Measurements from ENCODE around the gene SIGLEC7.

Gene SIGLEC7

DNA sequence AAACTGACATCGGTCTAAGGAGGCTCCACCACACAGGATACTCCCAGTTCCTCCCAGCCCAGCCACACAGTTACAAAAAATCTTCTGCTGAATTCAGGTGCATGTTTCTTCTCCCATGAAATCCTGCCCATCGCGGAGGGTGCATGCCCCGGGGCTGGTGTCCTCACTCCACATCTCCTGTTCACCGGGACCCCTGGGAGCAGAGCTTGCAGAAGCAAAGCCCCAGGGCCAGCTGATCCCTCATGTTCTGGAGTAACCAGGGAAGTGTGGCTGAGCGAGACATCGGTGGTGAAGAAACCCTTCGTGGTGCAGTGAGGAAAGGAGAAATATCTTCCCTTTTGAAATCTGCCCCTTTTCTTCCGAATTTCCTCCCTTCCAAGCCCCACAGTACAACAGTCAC is 18.3 kb upstream of the SIGLEC7 start:
- no peak overlapping the region for H3K27ac ChIP-seq
- no peaks in the 10 kb centered on the region for H3K36me3 ChIP-seq
- no peaks in the 10 kb centered on the region for H3K9me3 ChIP-seq (ENCODE audit: severe bottlenecking)
- H3K27me3 ChIP-seq (ENCODE audit: insufficient read depth, low read depth, severe bottlenecking), result peaks cover 88% of the 10 kb centered on the region
- no peak for DNase-seq
- TF ChIP-seq, protein P1, sequence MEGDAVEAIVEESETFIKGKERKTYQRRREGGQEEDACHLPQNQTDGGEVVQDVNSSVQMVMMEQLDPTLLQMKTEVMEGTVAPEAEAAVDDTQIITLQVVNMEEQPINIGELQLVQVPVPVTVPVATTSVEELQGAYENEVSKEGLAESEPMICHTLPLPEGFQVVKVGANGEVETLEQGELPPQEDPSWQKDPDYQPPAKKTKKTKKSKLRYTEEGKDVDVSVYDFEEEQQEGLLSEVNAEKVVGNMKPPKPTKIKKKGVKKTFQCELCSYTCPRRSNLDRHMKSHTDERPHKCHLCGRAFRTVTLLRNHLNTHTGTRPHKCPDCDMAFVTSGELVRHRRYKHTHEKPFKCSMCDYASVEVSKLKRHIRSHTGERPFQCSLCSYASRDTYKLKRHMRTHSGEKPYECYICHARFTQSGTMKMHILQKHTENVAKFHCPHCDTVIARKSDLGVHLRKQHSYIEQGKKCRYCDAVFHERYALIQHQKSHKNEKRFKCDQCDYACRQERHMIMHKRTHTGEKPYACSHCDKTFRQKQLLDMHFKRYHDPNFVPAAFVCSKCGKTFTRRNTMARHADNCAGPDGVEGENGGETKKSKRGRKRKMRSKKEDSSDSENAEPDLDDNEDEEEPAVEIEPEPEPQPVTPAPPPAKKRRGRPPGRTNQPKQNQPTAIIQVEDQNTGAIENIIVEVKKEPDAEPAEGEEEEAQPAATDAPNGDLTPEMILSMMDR (IDR thresholded peaks at IDR 0.05; ENCODE audit: low read depth, low read length), result no peak
- no peak overlapping the region for H3K4me3 ChIP-seq (ENCODE audit: low read depth, low read length)

DNA sequence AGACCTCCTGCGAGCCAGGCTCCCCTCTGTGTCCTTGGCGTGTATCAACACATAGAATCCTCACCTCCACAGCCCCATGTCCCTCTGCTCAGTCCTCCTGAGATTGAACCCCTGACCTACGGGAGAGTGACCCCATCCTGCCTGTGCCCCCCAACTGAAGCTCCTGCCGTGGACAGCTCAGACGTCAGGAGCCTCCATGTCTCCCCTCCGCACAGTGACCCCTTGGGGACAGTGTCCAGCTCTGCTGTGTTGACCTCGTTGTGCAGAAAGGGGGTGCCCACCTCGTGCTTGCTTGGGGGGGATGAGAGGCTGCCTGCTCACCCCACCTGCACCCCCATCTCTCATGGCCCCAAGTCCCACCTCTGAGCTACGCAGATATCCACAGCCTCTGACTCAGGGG is 17.9 kb upstream of the SIGLEC7 start:
- Histone ChIP-seq H3K9me3 (ENCODE audit: severe bottlenecking) (no peaks in the 10 kb centered on the region), H3K27ac (no peak overlapping the region)
- TF ChIP-seq, protein P1 (IDR thresholded peaks at IDR 0.05; ENCODE audit: low read depth, low read length), result no peak

DNA sequence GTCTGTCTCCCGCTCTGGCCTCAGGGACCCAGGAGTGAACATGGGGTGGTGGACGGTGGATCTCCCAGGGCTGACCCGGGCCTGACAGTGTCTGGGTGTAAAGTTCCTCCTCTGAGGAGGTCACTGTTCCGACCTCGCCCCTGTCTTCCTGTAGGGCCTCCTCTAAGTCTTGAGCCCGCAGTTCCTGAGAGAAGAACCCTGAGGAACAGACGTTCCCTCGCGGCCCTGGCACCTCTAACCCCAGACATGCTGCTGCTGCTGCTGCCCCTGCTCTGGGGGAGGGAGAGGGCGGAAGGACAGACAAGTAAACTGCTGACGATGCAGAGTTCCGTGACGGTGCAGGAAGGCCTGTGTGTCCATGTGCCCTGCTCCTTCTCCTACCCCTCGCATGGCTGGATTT is 17.4 kb upstream of the SIGLEC7 start, which contains the start of gene SIGLEC9:
SIGLEC9 (plus strand) TSS at position 178 of the 400 bp plus-strand sequence; CDS start at position 247, 69 bp downstream.
- H3K4me3 ChIP-seq (ENCODE audit: low read depth, low read length), result no peak within 1 kb of the TSS

More for the DNA sequence above, 17.9 kb upstream of the SIGLEC7 start:
- Histone ChIP-seq H3K36me3 (no peaks in the 10 kb centered on the region), H3K27me3 (ENCODE audit: insufficient read depth, low read depth, severe bottlenecking) (peaks cover 87% of the 10 kb centered on the region), H3K4me3 (ENCODE audit: low read depth, low read length) (no peak overlapping the region)
- DNase-seq, result no peak

DNA sequence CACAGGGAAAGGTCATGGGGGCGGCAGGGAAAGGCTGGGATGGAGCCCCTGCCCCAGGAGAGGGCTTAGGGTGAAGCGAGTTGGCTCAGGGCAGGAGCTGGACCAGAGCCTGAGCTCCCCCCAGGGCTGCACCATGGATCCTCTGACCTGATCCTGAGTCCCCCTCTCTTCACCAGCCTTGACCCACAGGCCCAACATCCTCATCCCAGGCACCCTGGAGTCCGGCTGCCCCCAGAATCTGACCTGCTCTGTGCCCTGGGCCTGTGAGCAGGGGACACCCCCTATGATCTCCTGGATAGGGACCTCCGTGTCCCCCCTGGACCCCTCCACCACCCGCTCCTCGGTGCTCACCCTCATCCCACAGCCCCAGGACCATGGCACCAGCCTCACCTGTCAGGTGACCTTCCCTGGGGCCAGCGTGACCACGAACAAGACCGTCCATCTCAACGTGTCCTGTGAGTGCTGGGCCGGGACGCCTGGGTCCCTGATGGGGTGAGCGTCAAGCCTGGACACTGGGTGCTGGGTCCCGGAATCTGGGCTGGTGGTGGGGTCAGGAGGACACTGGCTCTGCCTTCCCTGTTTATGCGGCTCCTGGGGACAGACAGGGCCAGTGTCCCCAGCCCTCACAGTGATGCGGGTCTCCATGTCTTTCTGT is 16.6 kb upstream of the SIGLEC7 start:
- DNase-seq, result no peak
- Histone ChIP-seq H3K36me3 (no peaks in the 10 kb centered on the region), H3K27me3 (ENCODE audit: insufficient read depth, low read depth, severe bottlenecking) (peaks cover 87% of the 10 kb centered on the region)

More for the DNA sequence above, 17.4 kb upstream of the SIGLEC7 start, which contains the start of gene SIGLEC9:
- TF ChIP-seq, protein P1 (IDR thresholded peaks at IDR 0.05; ENCODE audit: low read depth, low read length), result no peak
- H3K36me3 ChIP-seq, result no peaks in the 10 kb centered on the region
- H3K9me3 ChIP-seq (ENCODE audit: severe bottlenecking), result no peaks in the 10 kb centered on the region
- no peak within 1 kb of the TSS for H3K27ac ChIP-seq
- DNase-seq, result no peak
- H3K27me3 ChIP-seq (ENCODE audit: insufficient read depth, low read depth, severe bottlenecking), result peaks cover 87% of the 10 kb centered on the region

DNA sequence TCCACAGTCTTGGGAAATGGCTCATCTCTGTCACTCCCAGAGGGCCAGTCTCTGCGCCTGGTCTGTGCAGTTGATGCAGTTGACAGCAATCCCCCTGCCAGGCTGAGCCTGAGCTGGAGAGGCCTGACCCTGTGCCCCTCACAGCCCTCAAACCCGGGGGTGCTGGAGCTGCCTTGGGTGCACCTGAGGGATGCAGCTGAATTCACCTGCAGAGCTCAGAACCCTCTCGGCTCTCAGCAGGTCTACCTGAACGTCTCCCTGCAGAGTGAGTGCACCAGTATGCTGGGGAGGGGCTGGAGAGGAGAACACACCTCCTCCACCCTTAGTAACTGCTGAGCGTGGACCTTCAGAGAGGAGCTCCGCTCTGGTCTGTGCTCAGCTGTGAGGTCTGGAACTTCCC is 15.1 kb upstream of the SIGLEC7 start:
- no peaks in the 10 kb centered on the region for H3K9me3 ChIP-seq (ENCODE audit: severe bottlenecking)
- TF ChIP-seq, protein P1 (IDR thresholded peaks at IDR 0.05; ENCODE audit: low read depth, low read length), result no peak
- no peaks in the 10 kb centered on the region for H3K36me3 ChIP-seq
- H3K27ac ChIP-seq, result no peak overlapping the region
- no peak for DNase-seq
- H3K4me3 ChIP-seq (ENCODE audit: low read depth, low read length), result no peak overlapping the region
- peaks cover 94% of the 10 kb centered on the region for H3K27me3 ChIP-seq (ENCODE audit: insufficient read depth, low read depth, severe bottlenecking)

More for the DNA sequence above, 16.6 kb upstream of the SIGLEC7 start:
- TF ChIP-seq, protein P1 (IDR thresholded peaks at IDR 0.05; ENCODE audit: low read depth, low read length), result no peak
- H3K4me3 ChIP-seq (ENCODE audit: low read depth, low read length), result no peak overlapping the region
- no peaks in the 10 kb centered on the region for H3K9me3 ChIP-seq (ENCODE audit: severe bottlenecking)
- H3K27ac ChIP-seq, result no peak overlapping the region

DNA sequence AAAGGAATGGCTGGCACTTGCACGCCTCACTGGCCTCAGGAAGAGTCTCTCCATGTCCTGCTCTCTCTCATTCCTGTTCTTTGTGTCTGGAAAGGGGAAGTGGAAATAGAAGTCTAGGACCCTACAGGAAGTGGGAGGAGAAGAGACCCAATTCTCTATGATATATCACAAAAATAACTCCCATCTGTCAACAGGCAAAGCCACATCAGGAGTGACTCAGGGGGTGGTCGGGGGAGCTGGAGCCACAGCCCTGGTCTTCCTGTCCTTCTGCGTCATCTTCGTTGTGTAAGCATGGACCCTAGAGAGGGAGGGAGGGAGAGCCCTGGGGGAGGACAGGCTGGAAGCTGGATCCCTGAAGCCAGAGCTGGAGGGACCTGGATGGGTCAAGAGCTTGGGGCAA is 14.3 kb upstream of the SIGLEC7 start:
- TF ChIP-seq, protein P1 (IDR thresholded peaks at IDR 0.05; ENCODE audit: low read depth, low read length), result no peak
- Histone ChIP-seq H3K36me3 (no peaks in the 10 kb centered on the region), H3K27me3 (ENCODE audit: insufficient read depth, low read depth, severe bottlenecking) (peaks cover 96% of the 10 kb centered on the region), H3K4me3 (ENCODE audit: low read depth, low read length) (no peak overlapping the region), H3K27ac (no peak overlapping the region), H3K9me3 (ENCODE audit: severe bottlenecking) (no peaks in the 10 kb centered on the region)
- DNase-seq, result no peak

Data from WERI-Rb-1 (cell line).